Neuronal stem cell (in vitro differentiated cells): ENCODE data around the gene FMNL1.

Source experiments
- DNase-seq: peaks from one replicate; pipeline ENCODE4 v3.0.0-alpha.2; 2013; ENCODE audit warnings: low spot score
- H2AFZ ChIP-seq: one replicate; pipeline ENCODE4 v1.6.1; 2013; ENCODE audit warnings: mild to moderate bottlenecking, low read length, inconsistent platforms
- H2AK5ac ChIP-seq: 2 replicates; pipeline ENCODE4 v1.6.1; 2013; ENCODE audit warnings: low read depth, mild to moderate bottlenecking, inconsistent platforms, low read length, moderate library complexity, mixed read lengths
- H2BK120ac ChIP-seq: 2 replicates; pipeline ENCODE4 v1.6.1; 2013; ENCODE audit warnings: low read depth, mild to moderate bottlenecking, inconsistent platforms, low read length, moderate library complexity, mixed read lengths
- H2BK12ac ChIP-seq: one replicate; pipeline ENCODE4 v1.6.1; 2013; ENCODE audit warnings: low read length, inconsistent platforms
- H2BK15ac ChIP-seq: 2 replicates; pipeline ENCODE4 v1.6.1; 2013; ENCODE audit warnings: mild to moderate bottlenecking, low read length, inconsistent platforms, mixed read lengths
- H2BK5ac ChIP-seq: one replicate; pipeline ENCODE4 v1.6.1; 2013; ENCODE audit warnings: inconsistent platforms, mild to moderate bottlenecking, low read length, moderate library complexity
- H3K14ac ChIP-seq: one replicate; pipeline ENCODE4 v1.6.1; 2013; ENCODE audit warnings: low read length, inconsistent platforms
- H3K18ac ChIP-seq: 2 replicates; pipeline ENCODE4 v1.6.1; 2013; ENCODE audit warnings: low read length, inconsistent platforms
- H3K23ac ChIP-seq: 2 replicates; pipeline ENCODE4 v1.6.1; 2013; ENCODE audit warnings: low read depth, mild to moderate bottlenecking, mixed read lengths, low read length, inconsistent platforms; ENCODE audit not compliant: poor library complexity
- H3K27ac ChIP-seq: replicated peaks from 3 replicates; pipeline ENCODE4 v1.5.1; 2013; ENCODE audit warnings: low read length, inconsistent platforms
- H3K27me3 ChIP-seq, 3 experiments: 2 replicates each; pipeline ENCODE4 v1.6.1; 2013; ENCODE audit warnings: low read length in 3 of 3, mild to moderate bottlenecking in 2 of 3, inconsistent platforms in 1 of 3, low read depth in 1 of 3, mixed read lengths in 1 of 3, moderate library complexity in 1 of 3; ENCODE audit not compliant: control insufficient read depth in 3 of 3, insufficient read depth in 3 of 3
- H3K36me3 ChIP-seq, 2 donors: replicated peaks in 1 of 2; 2 replicates each; pipeline ENCODE4 v1.6.1; 2013; ENCODE audit warnings: low read length in 2 of 2; ENCODE audit not compliant: control insufficient read depth in 2 of 2, insufficient read depth in 2 of 2
- H3K4ac ChIP-seq: 2 replicates; pipeline ENCODE4 v1.6.1; 2013; ENCODE audit warnings: inconsistent platforms, mild to moderate bottlenecking, low read length, moderate library complexity
- H3K4me1 ChIP-seq, 2 donors: 1 replicate in 1 of 2; 2 replicates in 1 of 2; pipeline ENCODE4 v1.6.1; 2013; ENCODE audit warnings: low read length in 2 of 2, low read depth in 1 of 2; ENCODE audit not compliant: control insufficient read depth in 2 of 2, insufficient read depth in 1 of 2
- H3K4me2 ChIP-seq: one replicate; pipeline ENCODE4 v1.6.1; 2013; ENCODE audit warnings: mild to moderate bottlenecking, low read length, inconsistent platforms; ENCODE audit not compliant: insufficient read depth, poor library complexity, severe bottlenecking
- H3K4me3 ChIP-seq, 2 donors: 2 replicates each; pipeline ENCODE4 v1.5.1; 2013; ENCODE audit warnings: low read length in 2 of 2, mild to moderate bottlenecking in 2 of 2, inconsistent platforms in 1 of 2, moderate library complexity in 1 of 2
- H3K79me1 ChIP-seq: one replicate; pipeline ENCODE4 v1.6.1; 2013; ENCODE audit warnings: low read depth, mild to moderate bottlenecking, inconsistent platforms, low read length, moderate library complexity
- H3K9ac ChIP-seq: one replicate; pipeline ENCODE4 v1.6.1; 2013; ENCODE audit warnings: mild to moderate bottlenecking, low read depth, low read length, inconsistent platforms; ENCODE audit not compliant: poor library complexity
- H3K9me3 ChIP-seq, 2 donors: replicated peaks in 1 of 2; 2 replicates each; pipeline versions ENCODE3 to v1.6.1; 2013; ENCODE audit warnings: low read length in 2 of 2, mild to moderate bottlenecking in 2 of 2, inconsistent platforms in 1 of 2, low read depth in 1 of 2, mixed read lengths in 1 of 2, moderate library complexity in 1 of 2; ENCODE audit not compliant: control insufficient read depth in 2 of 2, insufficient read depth in 1 of 2
- H4K8ac ChIP-seq: one replicate; pipeline ENCODE4 v1.6.1; 2013; ENCODE audit warnings: low read depth, mild to moderate bottlenecking, inconsistent platforms, low read length, moderate library complexity
- H4K91ac ChIP-seq: one replicate; pipeline ENCODE4 v1.6.1; 2013; ENCODE audit warnings: low read length, low read depth, mild to moderate bottlenecking, inconsistent platforms; ENCODE audit not compliant: poor library complexity
- WGBS, 2 donors: extraction: QIAGEN DNeasy Blood & Tissue Kit; methylation state at CpG; one replicate each; pipeline ENCODE4 v1.1.7; 2013; ENCODE audit warnings: missing lambda C conversion rate in 2 of 2, mixed read lengths in 1 of 2; ENCODE audit not compliant: insufficient read length in 2 of 2, insufficient replicate concordance in 1 of 2; ENCODE audit errors: extremely low coverage in 2 of 2; 5-methylcytosine and 5-hydroxymethylcytosine counted together

The FMNL1 gene

DNA sequence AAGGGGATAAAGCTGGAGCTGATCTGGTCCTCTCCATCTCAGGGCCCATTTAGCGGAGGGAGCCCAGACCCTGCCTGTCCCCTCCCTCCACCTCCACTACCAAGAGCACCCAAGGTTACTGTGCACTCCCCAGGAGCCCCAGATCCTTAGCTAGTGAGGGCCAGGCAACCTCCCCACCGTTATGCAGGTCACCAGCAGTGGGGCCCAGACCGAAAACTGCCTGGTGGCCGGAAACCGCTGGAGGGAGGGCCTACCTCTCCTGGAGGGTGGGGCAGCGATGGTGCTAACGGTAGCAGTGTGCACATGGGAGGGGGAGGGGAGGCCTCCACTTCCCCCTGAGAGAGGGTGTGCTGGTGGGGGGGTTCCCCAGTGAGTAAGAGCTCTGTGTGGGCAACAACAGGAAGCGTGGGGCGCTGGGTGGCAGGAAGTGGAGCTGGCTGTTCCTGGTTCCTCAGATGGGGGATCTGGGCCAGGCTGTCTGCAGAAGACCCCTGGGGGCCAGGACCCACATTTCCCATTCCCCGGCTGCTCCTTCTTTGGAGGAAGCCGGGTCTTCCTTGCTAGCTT lies 4.4 kb downstream of the FMNL1 start:
- H3K36me3 ChIP-seq, result no peaks in the 10 kb centered on the region
- peak overlapping the region; percentile 8 for H2AK5ac ChIP-seq
- H3K9ac ChIP-seq, result no peak overlapping the region
- H3K14ac ChIP-seq, result no peak overlapping the region
- peaks cover 9 to 97% (median 38%) of the 10 kb centered on the region in 3 experiments for H3K27me3 ChIP-seq
- no peak overlapping the region for H3K4me3 ChIP-seq
- no CpG with 5 or more reads among the region's 11 CpGs for WGBS, 2 donors
- H3K27ac ChIP-seq, result no peak overlapping the region
- H2BK12ac ChIP-seq, result no peak overlapping the region
- peaks cover 1% of the 10 kb centered on the region for H3K79me1 ChIP-seq
- H3K18ac ChIP-seq, result peak overlapping the region; percentile 33
- no peak overlapping the region for H4K91ac ChIP-seq
- H3K4me2 ChIP-seq, result no peak overlapping the region
- H3K4ac ChIP-seq, result no peak overlapping the region
- H2BK15ac ChIP-seq, result peak overlapping the region; percentile 5
- no peak overlapping the region for H2AFZ ChIP-seq
- no peak for DNase-seq
- no peaks in the 10 kb centered on the region for H3K9me3 ChIP-seq
- no peak overlapping the region for H4K8ac ChIP-seq
- H2BK5ac ChIP-seq, result no peak overlapping the region
- H2BK120ac ChIP-seq, result no peak overlapping the region
- peak overlapping the region; percentile 37 for H3K23ac ChIP-seq
- H3K4me1 ChIP-seq, result peaks cover 7 to 15% of the 10 kb centered on the region in 2 donors

DNA sequence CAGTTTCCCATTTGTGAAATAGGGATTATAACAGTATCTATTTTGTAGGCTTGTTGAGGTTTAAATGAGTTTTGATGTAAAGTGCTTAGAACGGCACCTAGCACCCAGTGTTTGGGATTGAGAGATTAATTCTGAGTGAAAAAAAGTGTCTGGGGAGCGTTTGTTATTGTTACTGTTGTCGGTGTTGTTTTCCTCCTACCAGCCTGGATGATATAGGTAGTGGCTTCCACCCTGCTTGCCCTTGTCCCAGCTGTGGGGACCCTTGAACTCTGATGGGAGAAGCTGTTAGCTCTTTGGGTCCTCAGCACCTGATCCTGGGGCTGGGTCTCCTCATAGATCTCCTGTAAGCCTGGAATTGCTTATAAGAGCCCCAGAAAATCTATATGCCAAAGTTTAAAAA lies 4.9 kb downstream of the FMNL1 start:
- Histone ChIP-seq H2BK5ac (no peak overlapping the region), H3K4me2 (no peak overlapping the region), H3K9ac (no peak overlapping the region), H3K79me1 (peaks cover 1% of the 10 kb centered on the region), H4K91ac (no peak overlapping the region), H3K36me3 (no peaks in the 10 kb centered on the region), H4K8ac (no peak overlapping the region), H3K27me3 (peaks cover 7 to 99% (median 32%) of the 10 kb centered on the region in 3 experiments), H3K4ac (no peak overlapping the region), H2BK120ac (no peak overlapping the region), H3K4me1 (peaks cover 5 to 18% of the 10 kb centered on the region in 2 donors), H2BK15ac (no peak overlapping the region), H3K4me3 (no peak overlapping the region), H3K14ac (no peak overlapping the region), H3K23ac (no peak overlapping the region), H2BK12ac (no peak overlapping the region), H2AFZ (no peak overlapping the region), H3K27ac (no peak overlapping the region), H3K9me3 (no peaks in the 10 kb centered on the region), H2AK5ac (no peak overlapping the region), H3K18ac (no peak overlapping the region)
- WGBS, 2 donors, result no CpG with 5 or more reads among the region's 3 CpGs
- DNase-seq, result no peak

DNA sequence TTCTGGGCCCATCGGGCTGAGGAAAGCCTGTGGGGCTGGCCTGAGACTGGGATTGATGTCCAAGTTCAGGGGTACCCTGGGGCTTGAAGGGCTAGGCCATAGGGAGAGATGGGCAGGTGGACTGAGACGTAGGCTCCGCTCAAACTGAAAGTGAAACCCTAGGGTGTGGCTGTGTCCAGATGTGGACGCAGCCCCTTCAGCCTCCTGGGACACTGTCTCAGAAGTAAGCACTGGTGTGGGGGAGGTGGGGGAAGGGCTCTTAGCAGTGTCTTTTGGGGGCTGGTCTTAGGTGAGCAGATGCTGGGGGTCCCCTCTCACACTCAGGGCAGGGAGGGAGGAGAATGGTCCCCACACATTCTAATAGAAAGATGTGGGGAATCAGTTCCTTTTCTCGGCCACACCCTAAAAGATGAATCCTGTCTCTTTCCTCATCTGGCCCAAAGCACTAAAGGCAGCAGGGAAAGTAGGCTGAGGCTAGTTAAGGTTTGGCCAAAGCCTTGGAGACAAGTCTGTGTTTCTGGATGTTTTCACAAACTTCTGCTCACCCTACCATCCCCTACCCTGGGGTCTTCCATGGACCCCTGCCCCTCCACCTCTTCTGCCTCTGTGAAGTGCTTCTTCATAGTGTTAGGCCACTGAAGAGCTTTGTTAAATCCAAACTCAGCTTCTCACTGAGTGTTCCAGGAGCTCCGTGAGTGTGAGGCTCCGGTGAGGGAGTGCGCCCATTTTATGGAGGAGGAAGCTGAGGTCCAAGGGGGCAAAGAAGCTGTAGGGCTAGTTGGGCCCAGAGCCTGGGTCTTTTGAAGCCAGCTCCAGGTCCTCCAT lies 5.6 kb downstream of the FMNL1 start:
- Histone ChIP-seq H3K4me3 (no peak overlapping the region), H2AK5ac (peak overlapping the region; percentile 95), H3K79me1 (peaks cover 1% of the 10 kb centered on the region), H3K4me2 (no peak overlapping the region), H3K27ac (no peak overlapping the region), H2BK15ac (no peak overlapping the region), H3K9ac (no peak overlapping the region), H3K4me1 (peaks cover 5 to 18% of the 10 kb centered on the region in 2 donors), H3K9me3 (no peaks in the 10 kb centered on the region), H2AFZ (no peak overlapping the region), H3K23ac (no peak overlapping the region), H3K14ac (no peak overlapping the region), H3K27me3 (peaks cover 4 to 98% (median 25%) of the 10 kb centered on the region in 3 experiments), H3K18ac (no peak overlapping the region), H4K91ac (no peak overlapping the region), H3K36me3 (no peaks in the 10 kb centered on the region), H2BK5ac (peak overlapping the region; percentile 79), H2BK120ac (no peak overlapping the region), H2BK12ac (no peak overlapping the region), H3K4ac (no peak overlapping the region), H4K8ac (no peak overlapping the region)
- no CpG with 5 or more reads among the region's 8 CpGs for WGBS, 2 donors
- DNase-seq, result no peak
